GM12892 (cell line): ENCODE data around the gene HAUS6.

Experiments used
- DNase-seq: peaks from one replicate; pipeline ENCODE4 v3.0.0; 2011; ENCODE audit not compliant: insufficient read length
- FAIRE-seq: peaks from 2 replicates; lab custom pipeline; 2011; peaks lifted over from hg19 to GRCh38; lab: Jason Lieb, UNC
- POLR2A ChIP-seq: IDR thresholded peaks from 2 replicates; pipeline ENCODE4 v1.6.1; 2011; ENCODE audit warnings: low read depth, low read length, control low read depth
- POLR2AphosphoS5 ChIP-seq: IDR thresholded peaks from 2 replicates; pipeline ENCODE4 v1.6.1; 2011; ENCODE audit warnings: low read depth, low read length, control low read depth
- TAF1 ChIP-seq: IDR thresholded peaks from 2 replicates; pipeline ENCODE4 v1.6.1; 2011; ENCODE audit warnings: low read depth, mild to moderate bottlenecking, control low read depth, low read length, borderline replicate concordance

Gene HAUS6

DNA sequence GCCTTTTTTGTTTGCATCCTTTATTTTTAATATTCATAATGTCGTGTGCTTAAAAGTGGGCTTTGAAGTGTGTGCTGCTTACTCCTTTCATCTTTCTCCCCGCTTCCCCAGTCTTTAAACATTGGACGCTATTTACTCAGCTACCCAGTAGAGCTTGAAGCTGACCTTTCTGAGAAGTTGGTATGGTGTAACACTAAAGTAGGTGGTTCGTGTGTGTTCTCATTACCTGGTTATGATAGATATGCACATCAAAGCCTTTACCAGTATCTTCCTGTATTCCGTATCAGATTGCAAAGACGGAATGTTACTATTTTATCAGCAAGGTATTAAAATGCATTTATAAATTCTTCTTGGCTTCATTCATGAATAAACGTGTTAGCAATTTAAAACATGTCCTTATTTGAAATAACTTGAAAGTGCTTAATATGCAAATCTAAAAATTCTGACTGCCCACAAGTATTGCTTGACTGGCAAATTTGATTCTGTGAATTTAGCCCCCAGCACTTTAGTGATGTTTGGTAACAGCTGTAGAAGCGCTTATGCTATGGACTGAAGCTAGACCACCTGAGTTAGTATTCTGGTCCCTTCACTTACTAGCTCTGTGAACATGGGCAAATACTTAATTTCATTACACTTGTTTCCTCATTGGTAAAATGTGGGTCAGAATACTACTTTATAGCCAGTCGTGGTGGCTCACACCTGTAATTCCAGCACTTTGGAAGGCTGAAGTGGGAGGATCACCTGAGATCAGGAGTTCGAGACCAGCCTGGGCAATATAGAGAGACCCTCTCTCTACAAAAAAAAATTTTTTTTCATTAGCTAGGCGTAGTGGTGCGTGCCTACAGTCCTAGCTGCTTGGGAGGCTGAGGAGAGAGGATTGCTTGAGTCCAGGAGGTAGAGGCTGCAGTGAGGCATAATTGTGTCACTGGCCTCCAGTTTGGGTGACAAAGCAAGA lies 51.8 kb downstream of the HAUS6 start:
- DNase-seq, result no peak
- peak; percentile 57 for FAIRE-seq
- no peak for TF ChIP-seq TAF1
- TF ChIP-seq POLR2A, result no peak
- TF ChIP-seq POLR2AphosphoS5, result no peak

DNA sequence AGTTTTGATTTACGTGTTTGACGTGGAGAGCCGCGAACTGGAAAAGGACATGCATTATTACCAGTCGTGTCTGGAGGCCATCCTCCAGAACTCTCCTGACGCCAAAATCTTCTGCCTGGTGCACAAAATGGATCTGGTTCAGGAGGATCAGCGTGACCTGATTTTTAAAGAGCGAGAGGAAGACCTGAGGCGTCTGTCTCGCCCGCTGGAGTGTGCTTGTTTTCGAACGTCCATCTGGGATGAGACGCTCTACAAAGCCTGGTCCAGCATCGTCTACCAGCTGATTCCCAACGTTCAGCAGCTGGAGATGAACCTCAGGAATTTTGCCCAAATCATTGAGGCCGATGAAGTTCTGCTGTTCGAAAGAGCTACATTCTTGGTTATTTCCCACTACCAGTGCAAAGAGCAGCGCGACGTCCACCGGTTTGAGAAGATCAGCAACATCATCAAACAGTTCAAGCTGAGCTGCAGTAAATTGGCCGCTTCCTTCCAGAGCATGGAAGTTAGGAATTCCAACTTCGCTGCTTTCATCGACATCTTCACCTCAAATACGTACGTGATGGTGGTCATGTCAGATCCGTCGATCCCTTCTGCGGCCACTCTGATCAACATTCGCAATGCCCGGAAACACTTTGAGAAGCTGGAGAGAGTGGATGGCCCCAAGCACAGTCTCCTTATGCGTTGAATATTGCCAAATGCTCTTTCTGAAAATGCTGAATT lies 52.6 kb downstream of the HAUS6 start:
- DNase-seq (no peak), FAIRE-seq (peak; percentile 77)
- TF ChIP-seq POLR2AphosphoS5 (no peak), POLR2A (no peak), TAF1 (no peak)

DNA sequence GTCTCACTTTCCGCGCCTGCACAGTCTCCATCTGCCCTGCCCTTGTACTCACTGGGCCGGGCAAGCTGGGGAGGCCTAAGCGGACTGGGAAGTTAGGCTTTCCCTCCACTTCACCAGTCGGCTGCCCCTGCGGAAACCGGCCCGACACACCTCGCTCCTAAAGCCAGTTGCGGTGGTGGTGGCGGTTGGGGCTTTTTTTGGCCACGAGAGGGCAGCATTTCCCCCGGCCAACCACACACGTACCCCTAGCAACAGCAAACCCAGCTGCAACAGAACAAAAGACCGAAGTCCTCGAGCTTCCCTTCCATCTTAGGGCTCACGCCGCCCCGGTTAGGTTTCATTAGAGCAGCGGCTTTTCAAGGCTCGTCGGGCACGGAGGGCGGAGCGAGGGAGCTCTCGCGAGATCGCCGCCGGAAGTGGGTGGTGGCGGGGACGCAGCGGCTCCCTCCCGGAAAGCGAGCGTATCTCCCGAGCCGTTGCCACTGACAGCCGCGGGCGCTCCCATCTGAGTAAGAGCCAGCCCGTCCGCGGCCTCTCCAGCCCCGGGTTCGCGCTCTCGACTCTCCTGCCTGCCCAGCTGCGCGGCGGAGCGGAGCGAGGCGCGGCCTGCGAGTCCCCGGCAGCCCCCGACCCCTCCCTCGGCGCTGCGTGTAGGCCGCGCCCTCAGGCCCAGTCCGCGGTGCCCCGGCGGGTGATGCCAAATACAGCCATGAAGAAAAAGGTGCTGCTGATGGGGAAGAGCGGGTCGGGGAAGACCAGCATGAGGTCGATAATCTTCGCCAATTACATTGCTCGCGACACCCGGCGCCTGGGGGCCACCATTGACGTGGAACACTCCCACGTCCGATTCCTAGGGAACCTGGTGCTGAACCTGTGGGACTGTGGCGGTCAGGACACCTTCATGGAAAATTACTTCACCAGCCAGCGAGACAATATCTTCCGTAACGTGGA lies 53.5 kb downstream of the HAUS6 start, which contains the start of gene RRAGA:
Gene RRAGA, plus strand, starts transcription at position 462 of the 951 bp plus-strand sequence. Its CDS starts 233 bp downstream, at position 695.
- DNase-seq (peak; percentile 81), FAIRE-seq (peak; percentile 97)
- peak; percentile 97 for TF ChIP-seq POLR2A
- TF ChIP-seq POLR2AphosphoS5, result peak; percentile 89
- peak; percentile 62; the same call in 1 of the 2 replicates for TF ChIP-seq TAF1

DNA sequence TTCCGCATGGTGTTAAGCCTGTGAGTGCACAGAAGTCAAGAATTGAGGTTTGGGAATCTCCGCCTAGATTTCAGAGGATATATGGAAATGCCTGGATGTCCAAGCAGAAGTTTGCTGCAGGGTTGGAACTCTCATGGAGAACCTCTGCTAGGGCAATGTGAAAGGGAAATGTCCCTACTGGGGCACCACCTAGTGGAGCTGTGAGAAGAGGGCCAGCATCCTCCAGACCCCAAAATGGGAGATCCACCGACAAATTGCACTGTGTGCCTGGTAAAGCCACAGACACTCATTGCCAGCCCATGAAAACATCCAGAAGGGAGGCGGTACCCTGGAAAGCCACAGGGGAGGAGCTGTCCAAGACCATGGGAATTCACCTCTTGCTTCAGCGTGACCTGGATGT lies 66.1 kb downstream of the HAUS6 start:
- TF ChIP-seq POLR2AphosphoS5, result no peak
- no peak for TF ChIP-seq TAF1
- no peak for TF ChIP-seq POLR2A
- DNase-seq, result no peak
- FAIRE-seq, result no peak

DNA sequence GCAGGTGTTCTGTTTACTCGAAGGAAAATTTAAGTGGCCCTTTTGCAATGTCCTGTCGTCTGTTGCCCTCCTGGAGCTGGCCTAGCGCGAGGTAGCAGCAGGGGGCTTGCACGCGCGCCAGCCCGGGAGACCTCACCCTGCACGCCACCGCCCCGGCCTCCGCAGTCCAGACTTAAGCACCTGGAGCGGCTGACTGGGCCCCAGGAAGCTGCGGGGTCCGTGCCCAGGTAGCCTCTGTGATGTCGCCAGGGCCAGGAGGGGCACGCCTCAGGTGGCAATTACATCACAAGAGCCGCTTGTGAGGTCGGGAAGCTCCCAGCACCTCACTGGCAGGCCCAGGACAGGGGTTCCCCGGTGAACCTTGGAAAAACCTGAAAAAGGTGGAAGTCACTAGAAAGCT lies 69.7 kb downstream of the HAUS6 start, which contains the start of gene SAXO1:
Gene SAXO1, minus strand, starts transcription at position 195 of the 400 bp plus-strand sequence. CDS start 301 bp downstream, outside the sequence.
- no peak for FAIRE-seq
- TF ChIP-seq TAF1, result no peak
- no peak for TF ChIP-seq POLR2AphosphoS5
- no peak for TF ChIP-seq POLR2A
- DNase-seq, result no peak

DNA sequence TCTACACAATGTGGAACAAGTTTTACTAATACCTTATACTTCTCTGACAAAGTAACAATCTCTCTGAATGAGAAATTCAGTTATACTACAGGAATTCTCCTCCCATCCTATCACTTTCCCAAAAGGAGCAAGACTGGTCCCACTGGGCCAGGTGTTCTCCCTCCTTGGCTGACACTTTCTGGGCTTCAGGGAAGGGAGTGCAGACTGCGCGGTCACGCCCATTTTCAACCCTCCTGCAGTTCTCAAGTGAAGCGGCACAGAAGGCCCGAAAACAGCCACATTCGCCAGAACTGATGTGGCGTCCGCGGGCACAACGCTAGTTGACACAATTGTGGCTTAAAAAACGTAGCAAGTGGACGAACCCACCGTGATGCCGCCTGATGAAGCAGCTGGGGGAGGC lies 70.3 kb downstream of the HAUS6 start:
- no peak for DNase-seq
- no peak for FAIRE-seq
- TF ChIP-seq TAF1, result no peak
- TF ChIP-seq POLR2A, result no peak
- no peak for TF ChIP-seq POLR2AphosphoS5

DNA sequence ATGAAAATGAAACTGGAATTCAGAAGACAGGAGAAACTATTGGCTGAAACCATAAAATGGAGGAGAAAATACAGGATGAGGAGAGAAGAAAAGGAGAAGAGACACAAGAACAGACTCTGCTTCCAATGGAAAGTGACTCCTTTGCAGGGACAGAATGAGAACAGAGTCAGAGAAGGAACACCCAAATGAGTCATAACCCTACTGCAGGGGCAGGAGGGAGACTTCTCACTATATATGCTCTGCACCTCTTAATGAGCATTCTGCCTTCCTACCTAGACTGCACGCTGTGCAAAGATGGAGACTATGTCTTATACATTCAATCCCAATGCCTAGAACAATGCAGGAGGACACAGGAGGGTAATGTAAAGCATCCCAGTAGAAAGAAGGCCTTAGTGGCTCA lies 71.8 kb downstream of the HAUS6 start:
- TF ChIP-seq POLR2AphosphoS5 (no peak), POLR2A (no peak), TAF1 (no peak)
- DNase-seq (no peak), FAIRE-seq (peak; percentile 62)

DNA sequence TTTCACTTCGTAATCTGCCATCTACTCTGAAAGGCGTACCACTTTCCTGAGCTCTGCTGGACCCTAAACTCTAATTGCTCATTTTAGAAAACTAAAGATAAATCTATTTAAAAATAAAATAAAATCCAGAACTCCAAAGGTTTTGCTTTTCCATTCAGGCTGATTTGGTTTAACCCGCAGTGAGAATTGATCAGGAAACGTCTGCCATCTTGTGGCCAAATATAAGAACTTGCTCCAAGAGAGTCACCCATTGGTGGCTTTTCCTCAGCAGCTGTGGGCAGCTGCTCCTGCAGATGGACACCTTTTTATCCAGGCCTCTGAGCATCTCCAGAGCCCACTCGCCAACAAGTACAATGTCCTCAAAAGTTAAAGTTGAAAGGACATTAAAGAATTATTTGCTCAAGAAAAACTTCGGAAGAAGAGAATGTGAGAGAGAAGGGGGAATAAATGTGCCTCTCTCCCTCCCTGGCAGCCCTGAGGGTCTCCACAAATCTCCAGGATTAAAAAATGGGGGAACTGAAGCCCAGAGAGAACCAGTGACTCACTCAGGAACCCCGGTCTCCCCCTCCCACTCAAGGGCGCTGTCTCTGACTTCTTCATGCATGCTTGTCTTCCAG lies 73.8 kb downstream of the HAUS6 start:
- FAIRE-seq, result peak; percentile 5
- TF ChIP-seq POLR2A (no peak), POLR2AphosphoS5 (no peak), TAF1 (no peak)
- DNase-seq, result peak; percentile 55

DNA sequence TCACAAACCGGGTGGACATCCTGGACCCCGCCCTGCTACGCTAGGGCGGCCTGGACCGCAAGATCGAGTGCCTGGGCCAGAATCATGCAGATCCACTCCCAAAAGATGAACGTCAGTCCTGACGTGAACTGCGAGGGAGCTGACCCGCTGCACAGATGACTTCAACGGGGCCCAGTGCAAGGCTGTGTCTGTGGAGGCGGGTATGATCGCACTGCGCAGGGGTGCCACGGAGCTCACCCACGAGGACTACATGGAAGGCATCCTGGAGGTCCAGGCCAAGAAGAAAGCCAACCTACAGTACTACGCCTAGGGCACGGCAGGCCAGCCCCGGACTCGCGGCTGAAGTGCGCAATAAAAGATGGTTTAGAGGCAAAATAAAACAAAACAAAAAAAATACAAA lies 74.9 kb downstream of the HAUS6 start:
- FAIRE-seq, result no peak

DNA sequence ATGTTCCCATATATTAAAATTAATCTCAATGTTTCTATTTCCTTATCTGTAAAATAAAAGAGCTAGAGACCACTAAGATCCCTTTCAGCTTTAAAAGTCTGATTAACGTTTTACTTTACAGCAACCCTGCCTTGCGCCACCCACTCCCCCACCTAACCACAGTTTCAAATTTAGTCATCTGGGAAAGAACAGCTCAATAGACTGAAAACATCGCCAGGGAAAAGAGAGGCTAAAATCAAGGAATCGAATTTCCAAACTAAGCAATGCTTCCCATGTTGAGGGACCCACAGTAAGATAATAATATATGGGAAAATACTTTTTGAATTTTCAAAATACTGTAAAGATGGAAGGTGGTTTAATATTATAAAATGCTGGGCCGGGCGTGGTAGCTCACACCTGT lies 76.3 kb downstream of the HAUS6 start:
- FAIRE-seq (no peak), DNase-seq (no peak)
- no peak for TF ChIP-seq TAF1
- no peak for TF ChIP-seq POLR2A
- no peak for TF ChIP-seq POLR2AphosphoS5

More for the DNA sequence above, 74.9 kb downstream of the HAUS6 start:
- TF ChIP-seq POLR2AphosphoS5 (no peak), TAF1 (no peak), POLR2A (no peak)
- no peak for DNase-seq
